WERI-Rb-1 (cell line): ENCODE data around the gene CFAP45.

ENCODE experiments used
- DNase-seq: peaks from one replicate; pipeline ENCODE4 v3.0.0-alpha.2; 2020
- H3K27ac ChIP-seq: fragments of 250-450 bp; sonication (Bioruptor Pico); 2 replicates; pipeline ENCODE4 v1.5.1; 2020; ENCODE audit warnings: mild to moderate bottlenecking, moderate library complexity
- H3K27me3 ChIP-seq: fragments of 250-450 bp; sonication (Bioruptor Pico); 2 replicates; pipeline ENCODE4 v1.5.1; 2021; ENCODE audit warnings: mild to moderate bottlenecking, low read depth, moderate library complexity; ENCODE audit not compliant: insufficient read depth, severe bottlenecking
- H3K36me3 ChIP-seq: fragments of 250-450 bp; sonication (Bioruptor Pico); 2 replicates; pipeline ENCODE4 v1.5.1; 2020; ENCODE audit warnings: mild to moderate bottlenecking, moderate library complexity
- H3K4me3 ChIP-seq: 2 replicates; pipeline ENCODE4 v1.5.1; 2011; ENCODE audit warnings: low read depth, mild to moderate bottlenecking, control low read depth, low read length
- H3K9me3 ChIP-seq: fragments of 250-450 bp; sonication (Bioruptor Pico); 2 replicates; pipeline ENCODE4 v1.5.1; 2021; ENCODE audit warnings: mild to moderate bottlenecking, moderate library complexity; ENCODE audit not compliant: severe bottlenecking
- TF ChIP-seq, protein P1 (sequence below): IDR thresholded peaks from 2 replicates; pipeline ENCODE4 v1.5.1; 2011; ENCODE audit warnings: low read depth, mild to moderate bottlenecking, control low read depth, inconsistent platforms, low read length

CFAP45 gene

DNA sequence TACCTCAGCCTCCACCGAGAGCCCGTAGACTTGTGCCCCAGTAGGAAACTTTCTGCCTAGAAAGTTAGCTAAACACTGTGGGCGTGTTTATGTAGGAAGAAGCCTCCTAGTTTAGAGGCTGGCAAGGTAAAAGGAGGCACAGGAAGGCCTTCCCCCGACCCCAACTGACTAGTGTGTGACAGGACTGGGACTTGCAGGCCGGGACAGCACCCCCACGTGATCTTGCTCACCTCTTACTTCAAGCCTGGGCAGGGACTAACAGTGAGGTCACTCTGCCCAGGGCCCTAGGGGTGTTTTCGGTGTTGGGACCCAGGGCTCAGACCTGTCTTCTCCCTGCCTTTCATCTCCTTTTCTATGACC is 25.7 kb upstream of the CFAP45 start:
- TF ChIP-seq, protein P1, sequence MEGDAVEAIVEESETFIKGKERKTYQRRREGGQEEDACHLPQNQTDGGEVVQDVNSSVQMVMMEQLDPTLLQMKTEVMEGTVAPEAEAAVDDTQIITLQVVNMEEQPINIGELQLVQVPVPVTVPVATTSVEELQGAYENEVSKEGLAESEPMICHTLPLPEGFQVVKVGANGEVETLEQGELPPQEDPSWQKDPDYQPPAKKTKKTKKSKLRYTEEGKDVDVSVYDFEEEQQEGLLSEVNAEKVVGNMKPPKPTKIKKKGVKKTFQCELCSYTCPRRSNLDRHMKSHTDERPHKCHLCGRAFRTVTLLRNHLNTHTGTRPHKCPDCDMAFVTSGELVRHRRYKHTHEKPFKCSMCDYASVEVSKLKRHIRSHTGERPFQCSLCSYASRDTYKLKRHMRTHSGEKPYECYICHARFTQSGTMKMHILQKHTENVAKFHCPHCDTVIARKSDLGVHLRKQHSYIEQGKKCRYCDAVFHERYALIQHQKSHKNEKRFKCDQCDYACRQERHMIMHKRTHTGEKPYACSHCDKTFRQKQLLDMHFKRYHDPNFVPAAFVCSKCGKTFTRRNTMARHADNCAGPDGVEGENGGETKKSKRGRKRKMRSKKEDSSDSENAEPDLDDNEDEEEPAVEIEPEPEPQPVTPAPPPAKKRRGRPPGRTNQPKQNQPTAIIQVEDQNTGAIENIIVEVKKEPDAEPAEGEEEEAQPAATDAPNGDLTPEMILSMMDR: no peak

GRCh38 chr1:159924791-159925718 is 25.1 kb upstream of the CFAP45 start, which contains the start of gene TAGLN2:
Gene TAGLN2 (minus strand): TSS chr1:159925507. CDS start chr1:159920509, 4,998 bp downstream.
- H3K27me3 ChIP-seq: no peaks in the 10 kb centered on the region
- peak; percentile 98 for DNase-seq
- TF ChIP-seq, protein P1: no peak
- no peaks in the 10 kb centered on the region for H3K9me3 ChIP-seq
- H3K27ac ChIP-seq: peak within 1 kb of the TSS; percentile 60
- H3K4me3 ChIP-seq: peak within 1 kb of the TSS; percentile 62
- H3K36me3 ChIP-seq: peaks cover 60% of the 10 kb centered on the region

More for the DNA sequence above, 25.7 kb upstream of the CFAP45 start:
- Histone ChIP-seq H3K27ac (peak overlapping the region; percentile 60), H3K4me3 (peak overlapping the region; percentile 62), H3K9me3 (no peaks in the 10 kb centered on the region), H3K36me3 (peaks cover 60% of the 10 kb centered on the region), H3K27me3 (no peaks in the 10 kb centered on the region)
- peak; percentile 83 for DNase-seq

- Histone ChIP-seq H3K27ac (peak overlapping the region; percentile 60), H3K36me3 (peaks cover 60% of the 10 kb centered on the region), H3K4me3 (peak overlapping the region; percentile 62), H3K9me3 (no peaks in the 10 kb centered on the region), H3K27me3 (no peaks in the 10 kb centered on the region)
- DNase-seq: peak; percentile 73
- TF ChIP-seq, protein P1: no peak
Observed at GRCh38 chr1:159924025-159924790, 24.2 kb upstream of the CFAP45 start.

- TF ChIP-seq, protein P1: no peak
- DNase-seq: peak; percentile 74
- H3K27ac ChIP-seq: peak overlapping the region; percentile 10; the same call in 1 of the 2 replicates
Observed at GRCh38 chr1:159923203-159924024, 23.4 kb upstream of the CFAP45 start.

DNA sequence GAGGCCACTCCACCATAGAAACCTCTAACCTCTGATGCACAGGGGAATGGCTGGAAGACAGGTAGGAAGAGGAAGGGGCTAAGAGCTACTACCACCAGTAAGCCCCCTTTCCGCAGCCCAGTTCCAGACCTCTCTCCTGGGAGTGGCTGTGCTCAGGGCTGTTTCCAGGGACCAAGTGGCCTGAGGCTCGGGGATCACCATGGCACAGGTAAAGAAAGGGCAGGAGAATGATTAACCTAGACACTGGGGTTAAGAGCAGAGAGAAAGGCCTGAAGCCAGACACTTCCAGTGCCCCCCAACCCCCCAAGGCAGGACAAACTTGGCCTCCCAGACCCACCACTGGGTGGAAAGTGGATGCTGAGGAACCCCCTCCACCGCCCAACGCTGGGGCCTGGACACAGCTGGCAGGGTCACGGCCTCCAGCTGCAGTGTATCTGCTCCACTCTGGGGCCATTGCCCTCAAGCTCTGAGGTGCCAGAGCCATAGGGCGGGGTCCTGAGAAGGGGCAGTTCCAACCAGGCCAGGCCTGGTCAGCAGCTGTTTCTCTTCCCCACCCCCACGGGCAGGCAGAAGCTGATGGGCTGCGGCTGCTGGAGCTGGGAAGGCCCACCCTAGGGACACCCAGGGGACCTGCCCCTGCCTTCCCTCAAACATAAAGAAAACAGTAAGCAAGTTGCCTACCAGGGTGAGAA is 22.7 kb upstream of the CFAP45 start:
- no peak for DNase-seq
- H3K36me3 ChIP-seq: peaks cover 59% of the 10 kb centered on the region
- no peaks in the 10 kb centered on the region for H3K27me3 ChIP-seq
- H3K27ac ChIP-seq: no peak overlapping the region
- TF ChIP-seq, protein P1: no peak
- no peaks in the 10 kb centered on the region for H3K9me3 ChIP-seq
- no peak overlapping the region for H3K4me3 ChIP-seq

More at GRCh38 chr1:159923203-159924024, 23.4 kb upstream of the CFAP45 start:
- H3K9me3 ChIP-seq: no peaks in the 10 kb centered on the region
- H3K36me3 ChIP-seq: peaks cover 60% of the 10 kb centered on the region
- no peaks in the 10 kb centered on the region for H3K27me3 ChIP-seq
- H3K4me3 ChIP-seq: peak overlapping the region; percentile 62
